Ectodermal cell (in vitro differentiated cells): Measurements from ENCODE around the gene FAH.

Experiments
- H3K27ac ChIP-seq: 2 replicates; pipeline ENCODE4 v1.7.0; 2013; ENCODE audit warnings: mild to moderate bottlenecking, low read depth, low read length; ENCODE audit not compliant: insufficient read depth, poor library complexity, severe bottlenecking
- H3K27me3 ChIP-seq: 2 replicates; pipeline ENCODE4 v1.7.0; 2013; ENCODE audit warnings: mild to moderate bottlenecking, low read length; ENCODE audit not compliant: insufficient read depth, control insufficient read depth, poor library complexity, severe bottlenecking
- H3K36me3 ChIP-seq: one replicate; pipeline ENCODE4 v1.7.0; 2013; ENCODE audit warnings: low read length; ENCODE audit not compliant: control insufficient read depth, insufficient read depth
- H3K4me1 ChIP-seq: one replicate; pipeline ENCODE4 v1.7.0; 2013; ENCODE audit warnings: low read length; ENCODE audit not compliant: control insufficient read depth, insufficient read depth
- H3K4me3 ChIP-seq: 2 replicates; pipeline ENCODE4 v1.7.0; 2013; ENCODE audit warnings: low read depth, low read length, control low read depth; ENCODE audit not compliant: insufficient read depth
- H3K9me3 ChIP-seq: 2 replicates; pipeline ENCODE4 v1.7.0; 2013; ENCODE audit warnings: mild to moderate bottlenecking, low read length, moderate library complexity; ENCODE audit not compliant: control insufficient read depth
- WGBS, 2 experiments: methylation state at CpG; one replicate each; pipeline ENCODE4 v1.1.7; 2013; ENCODE audit warnings: missing lambda C conversion rate in 2 of 2; 5-methylcytosine and 5-hydroxymethylcytosine counted together

The FAH gene

DNA sequence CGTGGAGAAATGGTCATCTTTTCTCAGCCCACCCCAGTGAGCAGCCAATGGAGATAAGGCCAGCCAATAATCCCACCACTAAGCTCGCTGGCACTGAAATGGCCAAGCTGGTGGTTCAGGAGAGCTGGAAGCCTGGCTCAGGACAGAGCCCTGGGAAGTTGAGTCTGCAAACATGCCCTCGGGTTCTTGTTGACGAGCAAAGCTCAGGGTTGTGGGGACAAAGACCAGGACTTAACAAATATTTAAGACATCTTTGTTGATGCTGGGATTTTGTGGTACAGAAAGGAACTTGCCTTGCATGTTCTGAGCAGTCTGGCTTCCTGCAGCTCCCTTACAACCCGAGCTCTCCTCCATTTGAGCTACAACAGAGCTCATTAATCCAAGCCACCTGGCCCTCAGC lies 4.4 kb downstream of the FAH start:
- H3K27me3 ChIP-seq, result peaks cover 6% of the 10 kb centered on the region
- no peaks in the 10 kb centered on the region for H3K9me3 ChIP-seq
- H3K4me1 ChIP-seq, result peaks cover 6% of the 10 kb centered on the region
- H3K27ac ChIP-seq, result no peak overlapping the region
- no peak overlapping the region for H3K4me3 ChIP-seq
- WGBS, 2 experiments, result 83 to 86% methylated on average over 5 of the region's 5 CpGs
- no peaks in the 10 kb centered on the region for H3K36me3 ChIP-seq

DNA sequence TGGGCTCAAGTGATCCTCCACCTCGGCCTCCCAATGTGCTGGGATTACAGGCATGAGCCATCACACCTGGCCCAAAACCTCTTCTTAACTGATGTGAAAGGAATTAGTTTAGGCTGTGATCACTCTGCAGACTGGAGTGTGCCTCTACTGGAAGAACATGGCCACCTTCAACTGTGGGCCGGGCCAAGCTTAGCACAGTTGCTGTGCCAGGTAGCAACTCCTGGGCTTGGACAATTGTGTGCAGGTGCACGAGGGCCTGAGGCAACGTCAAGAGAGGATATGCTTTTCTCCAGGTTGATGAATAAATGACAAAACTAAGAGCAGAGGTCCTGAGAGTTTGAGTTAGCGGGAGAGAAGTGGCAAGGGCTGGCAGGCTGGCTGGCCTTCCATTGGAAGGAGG lies 6.5 kb downstream of the FAH start:
- no peaks in the 10 kb centered on the region for H3K27me3 ChIP-seq
- H3K9me3 ChIP-seq, result no peaks in the 10 kb centered on the region
- H3K27ac ChIP-seq, result no peak overlapping the region
- WGBS, 2 experiments, result 89 to 96% methylated on average over 5 of the region's 5 CpGs
- H3K4me3 ChIP-seq, result no peak overlapping the region
- peaks cover 2% of the 10 kb centered on the region for H3K4me1 ChIP-seq
- H3K36me3 ChIP-seq, result no peaks in the 10 kb centered on the region

DNA sequence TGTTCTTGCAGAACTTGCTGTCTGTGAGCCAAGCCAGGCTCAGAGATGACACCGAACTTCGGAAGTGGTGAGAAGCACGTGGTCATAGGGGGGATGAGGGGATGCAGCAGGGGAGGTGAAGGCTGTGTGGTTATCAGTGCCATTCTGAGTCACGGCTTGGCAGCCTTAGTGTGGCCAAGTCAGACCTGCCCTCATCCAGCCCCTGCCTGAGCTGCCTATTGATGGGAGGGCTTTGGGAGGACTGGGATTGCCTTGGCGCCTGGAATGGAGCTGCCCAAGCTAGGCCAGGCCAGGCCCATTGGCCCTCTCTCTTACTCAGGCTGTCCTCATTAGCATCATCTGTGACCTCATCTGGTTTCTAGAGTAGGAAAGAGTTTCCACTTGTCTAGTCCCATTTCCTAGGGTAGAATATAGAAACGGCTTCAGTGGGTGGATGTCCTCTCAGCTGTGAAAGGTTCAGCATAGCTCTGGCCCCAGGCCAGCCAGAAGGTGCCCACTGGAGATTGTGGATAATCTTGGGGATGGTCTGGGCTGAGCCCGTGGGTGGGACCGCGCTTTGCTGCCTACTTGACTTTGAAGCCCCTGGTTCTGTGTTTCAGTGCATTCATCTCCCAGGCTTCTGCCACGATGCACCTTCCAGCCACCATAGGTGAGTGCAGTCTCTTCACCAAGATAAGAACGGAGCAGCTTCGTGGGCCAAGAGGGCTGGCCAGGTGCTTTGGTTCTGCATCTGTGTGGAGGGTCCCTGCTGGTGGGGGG lies 7.2 kb downstream of the FAH start:
- H3K4me1 ChIP-seq, result no peaks in the 10 kb centered on the region
- no peaks in the 10 kb centered on the region for H3K9me3 ChIP-seq
- H3K4me3 ChIP-seq, result no peak overlapping the region
- H3K36me3 ChIP-seq, result no peaks in the 10 kb centered on the region
- no peak overlapping the region for H3K27ac ChIP-seq
- 95% methylated on average over 12 of the region's 12 CpGs for WGBS, 2 experiments
- no peaks in the 10 kb centered on the region for H3K27me3 ChIP-seq

DNA sequence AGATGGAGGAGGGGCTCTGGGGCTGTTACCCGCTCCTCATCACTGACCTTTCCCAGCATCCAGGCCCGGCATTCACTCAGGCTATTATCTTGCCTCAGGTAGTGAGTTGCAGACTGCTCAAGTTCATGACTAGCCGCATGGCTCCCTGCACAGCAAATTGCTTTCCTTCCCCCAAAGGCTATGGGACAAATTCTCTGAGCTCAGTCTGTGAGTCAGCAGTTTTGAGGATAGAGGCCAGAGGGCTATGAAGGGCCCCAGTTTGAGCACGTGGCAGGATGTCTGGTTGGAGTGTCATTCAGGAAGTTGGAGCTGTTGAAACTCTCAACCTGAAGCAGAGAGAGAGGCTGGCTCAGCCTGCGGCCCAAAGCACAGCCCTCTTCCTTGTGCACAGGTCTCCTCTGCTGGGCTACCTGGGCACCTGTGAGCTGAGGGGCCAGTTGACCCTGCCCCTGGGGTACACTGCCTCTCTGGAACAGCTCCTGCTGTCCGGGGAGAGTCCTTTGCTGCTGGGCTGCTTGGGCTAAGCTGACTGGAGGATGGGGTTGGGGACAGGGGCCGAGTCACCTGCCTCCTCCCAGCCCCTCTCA lies 7.9 kb downstream of the FAH start:
- Histone ChIP-seq H3K4me3 (no peak overlapping the region), H3K4me1 (no peaks in the 10 kb centered on the region), H3K27me3 (no peaks in the 10 kb centered on the region), H3K27ac (no peak overlapping the region), H3K9me3 (no peaks in the 10 kb centered on the region), H3K36me3 (no peaks in the 10 kb centered on the region)
- 89 to 91% methylated on average over 6 to 7 of the region's 7 CpGs for WGBS, 2 experiments

DNA sequence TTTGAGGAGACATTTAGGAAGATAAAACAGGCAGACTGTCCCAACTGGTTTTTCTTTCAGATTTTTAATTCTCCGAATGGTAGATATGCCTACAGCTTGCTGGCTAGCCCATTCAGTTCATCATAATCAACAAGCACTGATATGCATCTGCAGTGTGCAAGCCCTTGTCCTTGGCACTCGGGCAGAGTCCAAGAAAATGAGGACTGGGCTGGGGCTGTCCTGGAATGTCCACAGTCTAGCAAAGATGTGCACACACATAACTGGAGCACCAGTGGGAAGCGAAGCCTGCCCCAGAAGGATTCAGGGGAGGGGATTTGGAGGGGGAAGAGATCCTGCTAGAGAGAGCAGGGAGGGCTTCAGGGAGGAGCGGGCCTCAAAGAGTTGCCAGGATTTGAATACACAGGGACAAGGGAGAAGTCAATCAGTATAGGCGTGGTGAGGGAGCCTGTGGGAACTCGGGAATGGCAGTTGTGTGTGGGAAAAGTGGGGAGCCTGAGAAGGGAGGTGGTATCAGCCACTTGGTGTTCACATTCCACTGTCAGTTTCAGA lies 8.7 kb downstream of the FAH start:
- WGBS, 2 experiments, result 90 to 95% methylated on average over 6 of the region's 6 CpGs
- H3K27ac ChIP-seq, result no peak overlapping the region
- H3K4me3 ChIP-seq, result no peak overlapping the region

DNA sequence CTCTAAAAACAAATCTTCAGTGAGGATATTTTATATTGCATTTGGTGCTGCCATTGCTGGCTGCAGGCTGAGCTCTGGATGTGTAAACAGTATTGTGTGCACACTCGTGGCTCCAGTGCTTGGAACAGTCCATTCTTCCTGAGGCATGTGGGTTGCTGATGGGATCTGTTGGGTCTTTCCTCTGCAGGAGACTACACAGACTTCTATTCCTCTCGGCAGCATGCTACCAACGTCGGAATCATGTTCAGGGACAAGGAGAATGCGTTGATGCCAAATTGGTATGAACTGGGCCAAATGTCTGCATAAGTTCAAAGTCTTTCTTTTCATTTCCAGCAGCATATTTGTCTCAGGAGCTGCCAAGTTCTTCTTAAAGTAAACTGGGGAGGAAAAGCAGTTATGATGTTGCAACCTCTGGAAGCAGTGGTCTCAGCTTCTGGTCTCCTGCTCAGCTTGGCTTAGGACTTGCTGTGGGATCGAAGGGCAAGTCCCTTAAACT lies 9.3 kb downstream of the FAH start:
- H3K27ac ChIP-seq, result no peak overlapping the region

More for the DNA sequence above, 8.7 kb downstream of the FAH start:
- no peaks in the 10 kb centered on the region for H3K4me1 ChIP-seq
- no peaks in the 10 kb centered on the region for H3K27me3 ChIP-seq
- no peaks in the 10 kb centered on the region for H3K36me3 ChIP-seq
- no peaks in the 10 kb centered on the region for H3K9me3 ChIP-seq

DNA sequence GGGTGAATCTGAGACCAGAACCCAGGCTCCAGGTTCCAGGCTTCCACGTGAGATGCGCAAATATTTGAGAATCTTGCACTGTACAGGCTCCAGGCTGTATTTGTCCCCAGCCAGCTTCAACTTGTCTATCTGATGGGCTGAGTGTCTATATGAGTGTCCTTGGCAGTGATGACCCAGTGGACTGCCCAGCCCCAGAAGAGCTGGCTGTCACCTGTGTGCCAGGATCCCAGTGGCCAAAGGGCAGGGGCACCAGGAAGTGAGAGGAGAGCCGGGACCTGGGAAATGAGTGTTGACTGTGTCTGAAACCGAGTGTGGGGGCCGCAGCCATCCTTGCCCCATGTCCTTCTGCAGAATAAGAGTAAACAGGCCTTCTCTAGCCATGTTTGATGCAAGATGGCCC lies 10.4 kb downstream of the FAH start:
- H3K27ac ChIP-seq, result no peak overlapping the region
- H3K36me3 ChIP-seq, result no peaks in the 10 kb centered on the region
- H3K4me1 ChIP-seq, result no peaks in the 10 kb centered on the region
- no peaks in the 10 kb centered on the region for H3K27me3 ChIP-seq
- no peaks in the 10 kb centered on the region for H3K9me3 ChIP-seq
- 94 to 96% methylated on average over 5 of the region's 5 CpGs for WGBS, 2 experiments
- no peak overlapping the region for H3K4me3 ChIP-seq

More for the DNA sequence above, 9.3 kb downstream of the FAH start:
- H3K27me3 ChIP-seq, result no peaks in the 10 kb centered on the region
- no peak overlapping the region for H3K4me3 ChIP-seq
- no peaks in the 10 kb centered on the region for H3K4me1 ChIP-seq
- H3K36me3 ChIP-seq, result no peaks in the 10 kb centered on the region
- no peaks in the 10 kb centered on the region for H3K9me3 ChIP-seq
- 91 to 98% methylated on average over 6 of the region's 6 CpGs for WGBS, 2 experiments

DNA sequence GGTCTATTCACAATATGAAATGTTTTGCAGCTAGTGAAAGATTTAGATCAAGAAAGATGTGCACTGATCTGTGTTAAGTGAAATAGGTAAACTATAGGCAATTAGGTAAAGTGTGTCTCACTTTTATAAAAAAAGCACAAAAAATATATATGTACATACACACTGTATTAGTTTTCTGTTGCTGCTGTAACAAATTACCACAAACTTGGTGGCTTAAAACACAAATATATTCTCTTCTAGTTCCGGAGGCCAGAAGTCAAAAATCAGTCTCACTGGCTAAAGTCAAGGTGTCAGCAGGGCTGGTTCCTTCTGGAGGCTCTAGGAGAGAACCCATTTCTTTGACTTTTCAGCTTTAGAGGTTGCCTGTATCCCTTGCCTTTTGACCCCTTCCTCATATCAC lies 11.1 kb downstream of the FAH start:
- Histone ChIP-seq H3K27ac (no peak overlapping the region), H3K27me3 (no peaks in the 10 kb centered on the region), H3K9me3 (no peaks in the 10 kb centered on the region), H3K4me1 (no peaks in the 10 kb centered on the region), H3K36me3 (no peaks in the 10 kb centered on the region), H3K4me3 (no peak overlapping the region)
- WGBS, 2 experiments, result 90 to 96% methylated on average over 1 of the region's 1 CpG

DNA sequence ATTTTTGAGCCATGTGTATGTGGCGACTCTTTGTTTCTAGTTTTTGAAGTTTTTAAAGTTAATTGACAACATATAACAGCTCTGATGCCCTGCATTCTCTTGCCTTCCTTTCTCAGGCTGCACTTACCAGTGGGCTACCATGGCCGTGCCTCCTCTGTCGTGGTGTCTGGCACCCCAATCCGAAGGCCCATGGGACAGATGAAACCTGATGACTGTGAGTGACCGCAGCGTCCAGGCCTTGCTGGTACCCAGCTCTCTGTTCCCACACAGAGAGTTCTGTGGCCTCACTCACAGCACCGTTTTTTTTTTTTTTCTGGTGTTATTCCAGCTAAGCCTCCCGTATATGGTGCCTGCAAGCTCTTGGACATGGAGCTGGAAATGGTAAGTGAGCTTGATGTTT lies 15.1 kb downstream of the FAH start:
- no peaks in the 10 kb centered on the region for H3K9me3 ChIP-seq

DNA sequence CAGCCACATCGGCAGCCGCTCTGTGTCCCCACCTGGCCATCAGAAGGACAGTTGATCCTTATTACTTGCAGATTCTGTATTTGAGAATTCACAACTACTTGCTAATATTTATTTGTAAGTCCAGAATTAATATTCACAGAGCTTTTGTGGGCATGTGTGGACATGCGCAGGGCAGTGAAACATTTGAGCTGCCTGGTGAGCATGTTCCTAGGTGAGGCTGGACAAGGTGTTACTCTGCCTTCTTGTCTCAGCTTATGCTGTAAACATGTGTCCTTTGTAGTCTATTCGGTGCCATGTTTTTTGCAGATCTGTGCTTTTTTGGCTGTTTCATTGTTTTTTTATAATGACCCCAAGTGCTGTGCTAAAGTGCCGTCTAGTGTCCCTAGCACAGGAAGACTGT lies 15.6 kb downstream of the FAH start:
- H3K27me3 ChIP-seq, result no peaks in the 10 kb centered on the region
- 80 to 83% methylated on average over 5 of the region's 5 CpGs for WGBS, 2 experiments
- no peaks in the 10 kb centered on the region for H3K36me3 ChIP-seq
- no peak overlapping the region for H3K4me3 ChIP-seq
- H3K27ac ChIP-seq, result no peak overlapping the region
- no peaks in the 10 kb centered on the region for H3K9me3 ChIP-seq
- no peaks in the 10 kb centered on the region for H3K4me1 ChIP-seq

More for the DNA sequence above, 15.1 kb downstream of the FAH start:
- WGBS, 2 experiments, result 95 to 97% methylated on average over 8 of the region's 8 CpGs
- Histone ChIP-seq H3K4me1 (no peaks in the 10 kb centered on the region), H3K27ac (no peak overlapping the region), H3K4me3 (no peak overlapping the region), H3K27me3 (no peaks in the 10 kb centered on the region), H3K36me3 (no peaks in the 10 kb centered on the region)
